GM18508 (cell line): ENCODE results near the gene MCAT.
"Not testable (repeated sequence)": the region's sequence is repeated elsewhere in the genome, so short reads cannot be mapped to it uniquely, and the experiment has no call there.

Experiments used
- ATAC-seq: cut with Tn5 transposase; IDR thresholded peaks from one replicate; pipeline ENCODE4 v1.9.1; 2021; ENCODE audit warnings: moderate number of reproducible peaks; ENCODE audit not compliant: insufficient read depth, unreplicated experiment

MCAT gene

GRCh38 chr22:43128928-43129424 is 14.2 kb downstream of the MCAT start:
- no peak for ATAC-seq

- ATAC-seq = no peak
Observed at GRCh38 chr22:43128116-43128515, 15.1 kb downstream of the MCAT start.

- ATAC-seq = no peak
Observed at GRCh38 chr22:43127166-43127908, 15.9 kb downstream of the MCAT start.

GRCh38 chr22:43126501-43127165 is 16.6 kb downstream of the MCAT start:
- no peak for ATAC-seq

GRCh38 chr22:43118953-43119458 is 24.2 kb downstream of the MCAT start:
- no peak for ATAC-seq

- no peak for ATAC-seq
Observed at GRCh38 chr22:43118024-43118849, 25.0 kb downstream of the MCAT start.

GRCh38 chr22:43116932-43117331 is 26.3 kb downstream of the MCAT start:
- no peak for ATAC-seq

- ATAC-seq = no peak
Observed at GRCh38 chr22:43114958-43115357, 28.2 kb downstream of the MCAT start.

- no peak for ATAC-seq
Observed at GRCh38 chr22:43113526-43114251, 29.5 kb downstream of the MCAT start.

GRCh38 chr22:43110927-43111623 is 32.1 kb downstream of the MCAT start:
- ATAC-seq = no peak

GRCh38 chr22:43110444-43110926 is 32.7 kb downstream of the MCAT start, which contains the start of gene BIK:
BIK (plus strand) TSS chr22:43110750; CDS start chr22:43124023, 13,273 bp downstream.
- no peak for ATAC-seq

GRCh38 chr22:43109921-43110443 is 33.2 kb downstream of the MCAT start:
- no peak for ATAC-seq

GRCh38 chr22:43109511-43109910 is 33.7 kb downstream of the MCAT start:
- ATAC-seq = no peak

GRCh38 chr22:43106302-43106701 is 36.9 kb downstream of the MCAT start:
- no peak for ATAC-seq

GRCh38 chr22:43104950-43105349 is 38.2 kb downstream of the MCAT start:
- ATAC-seq = not testable (repeated sequence)

GRCh38 chr22:43104056-43104625 is 39.1 kb downstream of the MCAT start:
- not testable (repeated sequence) for ATAC-seq

- ATAC-seq = no peak
Observed at GRCh38 chr22:43101306-43101705, 41.9 kb downstream of the MCAT start.

- no peak for ATAC-seq
Observed at GRCh38 chr22:43100225-43100624, 43.0 kb downstream of the MCAT start.

- no peak for ATAC-seq
Observed at GRCh38 chr22:43099095-43099494, 44.1 kb downstream of the MCAT start.
